ENCODE data around the gene PCYT1B. TPM values are rescaled to one million over a fixed set of nuclear protein-coding genes. Genes with fewer than 3 reads are reported as not detected.

The PCYT1B gene
- total and polyA plus RNA-seq, 9 of the 15 experiments (the other 6 are each of a cell fraction or from before 2014, with no cell fraction given) = 0.04 to 0.34 (median 0.07) TPM; not detected in 1

GRCh38 chrX:24643116-24643515 is 4.0 kb downstream of the PCYT1B start (continued):
- TF ChIP-seq JUN (IDR thresholded peaks at IDR 0.05; ENCODE audit: borderline replicate concordance, low read depth, low read length) = peak; percentile 77
- TF ChIP-seq JUN (CRISPR knock-in tag; IDR thresholded peaks at IDR 0.05; ENCODE audit: borderline replicate concordance) = no peak
- no peak for TF ChIP-seq SP2 (IDR thresholded peaks at IDR 0.05; ENCODE audit: extremely low read depth, low read depth, low read length, poor library complexity, severe bottlenecking)
- 0 out of 2 replicates have a peak, but pooled peaks have one; percentile 12 for TF ChIP-seq NFE2 (IDR thresholded peaks at IDR 0.05; ENCODE audit: low read depth)
- no peak for TF ChIP-seq ZNF717 (CRISPR knock-in tag; IDR thresholded peaks at IDR 0.05)
- TF ChIP-seq CHD4 (IDR thresholded peaks at IDR 0.05; ENCODE audit: insufficient read depth, insufficient replicate concordance, low read depth, low read length, poor library complexity, severe bottlenecking) = no peak

- no peaks in the 10 kb centered on the region for H3K79me2 ChIP-seq (ENCODE audit: control insufficient read depth, insufficient read depth, low read length)
- WGBS (ENCODE audit: insufficient coverage, low coverage, missing lambda C conversion rate) = 14% methylated on average over 1 of the region's 1 CpG
- intact Hi-C loops (cut with micrococcal nuclease) (no loop called here), in situ Hi-C loops (cut with MboI) (no loop called here)
- H3K4me3 ChIP-seq = no peak overlapping the region
- no peak overlapping the region for H3K4me2 ChIP-seq (ENCODE audit: insufficient read depth, low read length)
- no peaks in the 10 kb centered on the region for H4K20me1 ChIP-seq (replicated peaks; ENCODE audit: control insufficient read depth, insufficient read depth, low read length)
- no peaks in the 10 kb centered on the region for H3K9me3 ChIP-seq (replicated peaks; ENCODE audit: control insufficient read depth, insufficient read depth, low read depth, low read length)
- ATAC-seq (no peak), DNase-seq (ENCODE audit: extremely low read depth in 1 of 4, low spot score in 3 of 4) (no peak), FAIRE-seq (no peak)
- no peak overlapping the region for H3K9ac ChIP-seq (ENCODE audit: insufficient read depth in 1 of 2, low read depth in 2 of 2, low read length in 2 of 2)
- BruUV-seq (replicated peaks) = no TSS peak
- H3K27ac ChIP-seq (ENCODE audit: extremely low read depth, low read depth, low read length) = no peak overlapping the region
- no peaks in the 10 kb centered on the region for H3K9me1 ChIP-seq (ENCODE audit: control insufficient read depth, insufficient read depth, low read length)
- H2AFZ ChIP-seq (ENCODE audit: low read depth, low read length) = no peak overlapping the region
- ChIA-PET CTCF (ENCODE audit: low intra/inter-chr PET ratio) (no interaction called here), POLR2A (no interaction called here)
- H3K4me1 ChIP-seq (replicated peaks in 1 of 2; ENCODE audit: control insufficient read depth in 2 of 2, insufficient read depth in 2 of 2, low read length in 2 of 2) = no peaks in the 10 kb centered on the region
- H3K36me3 ChIP-seq (ENCODE audit: control insufficient read depth, insufficient read depth, low read length) = no peaks in the 10 kb centered on the region
- no peaks in the 10 kb centered on the region for H3K27me3 ChIP-seq (ENCODE audit: control insufficient read depth in 2 of 2, insufficient read depth in 2 of 2, low read length in 2 of 2)
- TF ChIP-seq NR4A1 (CRISPR knock-in tag; IDR thresholded peaks at IDR 0.05) (no peak), NR4A1 (tag; IDR thresholded peaks at IDR 0.05) (no peak), MEIS2 (IDR thresholded peaks at IDR 0.05; ENCODE audit: partially characterized antibody) (no peak), NFYB (IDR thresholded peaks at IDR 0.05; ENCODE audit: extremely low read depth, insufficient read length) (no peak), EP400 (IDR thresholded peaks at IDR 0.05) (no peak), HES1 (IDR thresholded peaks at IDR 0.05; ENCODE audit: low read depth) (no peak), BCLAF1 (IDR thresholded peaks at IDR 0.05; ENCODE audit: borderline replicate concordance in 1 of 2, control insufficient read depth in 1 of 2, low read depth in 2 of 2, low read length in 1 of 2) (no peak), ZNF347 (CRISPR knock-in tag; IDR thresholded peaks at IDR 0.05; ENCODE audit: low read depth) (no peak)
Observed at GRCh38 chrX:24629701-24630100, 17.4 kb downstream of the PCYT1B start.

Measured in K562 (cell line).